Memory B cell (primary cell): Measurements from ENCODE around the gene CLEC3A.

ENCODE experiments used
- ATAC-seq: fragments of 150-1000 bp; cut with Tn5 transposase; 2 replicates; pipeline ENCODE4 v1.10.0; 2021; ENCODE audit warnings: low read depth, mild to moderate bottlenecking, moderate library complexity
- DNase-seq, 2 donors: peaks; one replicate each; pipeline ENCODE4 v3.0.0; 2022; ENCODE audit warnings: low spot score in 2 of 2
- H3K27ac Mint-ChIP-seq: one replicate; pipeline ENCODE4 v1.8.0; 2022; ENCODE audit warnings: mild to moderate bottlenecking, moderate library complexity, mixed read lengths
- H3K27me3 Mint-ChIP-seq: one replicate; pipeline ENCODE4 v1.8.0; 2022; ENCODE audit warnings: mixed read lengths
- H3K36me3 Mint-ChIP-seq: one replicate; pipeline ENCODE4 v1.8.0; 2022; ENCODE audit warnings: mild to moderate bottlenecking, mixed read lengths
- H3K4me1 Mint-ChIP-seq: one replicate; pipeline ENCODE4 v1.8.0; 2022; ENCODE audit warnings: mixed read lengths
- H3K4me3 Mint-ChIP-seq: one replicate; pipeline ENCODE4 v1.8.0; 2022; ENCODE audit warnings: mild to moderate bottlenecking, moderate library complexity, mixed read lengths
- H3K9me3 Mint-ChIP-seq: one replicate; pipeline ENCODE4 v1.8.0; 2022; ENCODE audit warnings: mixed read lengths

Gene CLEC3A

GRCh38 chr16:78001451-78002025, 20.8 kb upstream of the CLEC3A start:
- DNase-seq, result no peak

DNA sequence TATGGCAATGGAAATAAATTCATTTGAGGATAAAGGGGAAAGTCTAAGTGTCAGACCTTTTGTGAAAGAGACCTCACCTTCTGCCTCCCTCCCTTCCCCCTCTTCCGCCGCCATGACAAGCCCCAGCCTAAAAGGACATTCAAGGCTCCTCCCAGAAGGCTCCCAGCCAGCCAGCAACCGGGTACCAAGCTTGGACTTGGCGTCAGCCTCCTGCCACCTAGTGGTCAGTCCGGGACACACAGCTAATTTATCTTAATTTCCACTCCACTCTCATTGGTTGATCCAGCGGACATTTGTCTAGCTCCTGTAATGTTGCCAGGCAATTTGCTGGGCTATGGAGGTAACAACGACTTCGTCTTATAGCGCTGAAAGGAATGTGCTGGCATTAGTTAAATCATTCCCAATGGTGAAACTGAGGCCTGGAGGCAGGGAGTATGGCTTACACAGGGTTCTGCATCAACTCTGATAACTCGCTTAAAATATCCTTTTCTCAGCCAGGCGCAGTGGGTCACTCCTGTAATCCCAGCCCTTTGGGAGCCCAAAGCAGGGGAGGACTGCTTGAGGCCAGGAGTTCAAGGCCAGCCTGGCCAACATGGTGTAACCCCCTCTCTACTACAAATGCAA, 19.3 kb upstream of the CLEC3A start:
- DNase-seq (peak; percentile 32 to 41), ATAC-seq (peak; percentile 54)
- Mint-ChIP-seq H3K27me3 (no peaks in the 10 kb centered on the region), H3K36me3 (no peaks in the 10 kb centered on the region), H3K27ac (no peak overlapping the region), H3K4me1 (no peaks in the 10 kb centered on the region), H3K4me3 (no peak overlapping the region), H3K9me3 (no peaks in the 10 kb centered on the region)

More at GRCh38 chr16:78001451-78002025, 20.8 kb upstream of the CLEC3A start:
- Mint-ChIP-seq H3K36me3 (no peaks in the 10 kb centered on the region), H3K27me3 (no peaks in the 10 kb centered on the region), H3K9me3 (no peaks in the 10 kb centered on the region), H3K27ac (no peak overlapping the region), H3K4me3 (no peak overlapping the region), H3K4me1 (no peaks in the 10 kb centered on the region)
- no peak for ATAC-seq

GRCh38 chr16:78004517-78004916, 17.8 kb upstream of the CLEC3A start:
- ATAC-seq (no peak), DNase-seq (no peak)
- Mint-ChIP-seq H3K27ac (no peak overlapping the region), H3K9me3 (peaks cover 2% of the 10 kb centered on the region), H3K4me1 (no peaks in the 10 kb centered on the region), H3K36me3 (no peaks in the 10 kb centered on the region), H3K4me3 (no peak overlapping the region), H3K27me3 (no peaks in the 10 kb centered on the region)

DNA sequence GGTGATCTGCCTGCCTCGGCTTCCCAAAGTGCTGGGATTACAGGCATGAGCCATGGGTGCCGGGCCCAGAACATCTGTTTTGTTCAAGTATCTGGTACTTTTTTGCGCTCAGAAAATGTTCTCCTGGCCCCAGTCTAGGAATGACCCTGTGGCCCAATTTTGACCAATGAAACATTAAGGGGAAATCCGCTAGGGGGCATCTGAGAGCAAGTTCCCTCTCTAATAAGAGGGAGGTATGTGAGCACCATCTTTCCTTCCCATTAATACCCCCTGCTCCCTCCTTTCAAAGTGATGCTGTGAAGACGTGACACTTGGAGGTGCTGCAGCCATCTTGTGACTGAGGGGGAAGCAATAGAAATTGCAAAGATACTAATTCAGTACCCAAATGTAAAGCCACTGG, 16.5 kb upstream of the CLEC3A start:
- no peaks in the 10 kb centered on the region for H3K4me1 Mint-ChIP-seq
- no peaks in the 10 kb centered on the region for H3K36me3 Mint-ChIP-seq
- no peak overlapping the region for H3K4me3 Mint-ChIP-seq
- ATAC-seq (no peak), DNase-seq (no peak)
- H3K27ac Mint-ChIP-seq, result no peak overlapping the region
- H3K9me3 Mint-ChIP-seq, result peaks cover 2% of the 10 kb centered on the region
- peaks cover under 1% of the 10 kb centered on the region for H3K27me3 Mint-ChIP-seq

- no peak for ATAC-seq
- H3K4me3 Mint-ChIP-seq, result no peak overlapping the region
These were observed 15.2 kb upstream of the CLEC3A start for GRCh38 chr16:78007121-78007520.

GRCh38 chr16:78024159-78024558, 1.8 kb downstream of the CLEC3A start:
- no peaks in the 10 kb centered on the region for H3K36me3 Mint-ChIP-seq
- peaks cover 3% of the 10 kb centered on the region for H3K9me3 Mint-ChIP-seq
- DNase-seq, result no peak
- no peak overlapping the region for H3K4me3 Mint-ChIP-seq
- ATAC-seq, result no peak
- no peaks in the 10 kb centered on the region for H3K4me1 Mint-ChIP-seq
- peaks cover 5% of the 10 kb centered on the region for H3K27me3 Mint-ChIP-seq
- H3K27ac Mint-ChIP-seq, result no peak overlapping the region

More at GRCh38 chr16:78007121-78007520, 15.2 kb upstream of the CLEC3A start:
- no peak for DNase-seq
- H3K27ac Mint-ChIP-seq, result no peak overlapping the region
- peaks cover 2% of the 10 kb centered on the region for H3K27me3 Mint-ChIP-seq
- peaks cover 2% of the 10 kb centered on the region for H3K9me3 Mint-ChIP-seq
- H3K36me3 Mint-ChIP-seq, result no peaks in the 10 kb centered on the region
- no peaks in the 10 kb centered on the region for H3K4me1 Mint-ChIP-seq

- H3K27ac Mint-ChIP-seq, result no peak overlapping the region
- DNase-seq (no peak), ATAC-seq (no peak)
- H3K27me3 Mint-ChIP-seq, result peaks cover 5% of the 10 kb centered on the region
- peaks cover 3% of the 10 kb centered on the region for H3K9me3 Mint-ChIP-seq
- H3K4me3 Mint-ChIP-seq, result no peak overlapping the region
- no peaks in the 10 kb centered on the region for H3K4me1 Mint-ChIP-seq
- H3K36me3 Mint-ChIP-seq, result no peaks in the 10 kb centered on the region
These were observed 3.3 kb downstream of the CLEC3A start for GRCh38 chr16:78025631-78026030.

- H3K27me3 Mint-ChIP-seq, result peaks cover 5% of the 10 kb centered on the region
- DNase-seq (no peak), ATAC-seq (no peak)
- H3K4me3 Mint-ChIP-seq, result no peak overlapping the region
- no peaks in the 10 kb centered on the region for H3K4me1 Mint-ChIP-seq
- no peak overlapping the region for H3K27ac Mint-ChIP-seq
- no peaks in the 10 kb centered on the region for H3K36me3 Mint-ChIP-seq
- peaks cover 3% of the 10 kb centered on the region for H3K9me3 Mint-ChIP-seq
These were observed 5.7 kb downstream of the CLEC3A start for GRCh38 chr16:78028018-78028417.

DNA sequence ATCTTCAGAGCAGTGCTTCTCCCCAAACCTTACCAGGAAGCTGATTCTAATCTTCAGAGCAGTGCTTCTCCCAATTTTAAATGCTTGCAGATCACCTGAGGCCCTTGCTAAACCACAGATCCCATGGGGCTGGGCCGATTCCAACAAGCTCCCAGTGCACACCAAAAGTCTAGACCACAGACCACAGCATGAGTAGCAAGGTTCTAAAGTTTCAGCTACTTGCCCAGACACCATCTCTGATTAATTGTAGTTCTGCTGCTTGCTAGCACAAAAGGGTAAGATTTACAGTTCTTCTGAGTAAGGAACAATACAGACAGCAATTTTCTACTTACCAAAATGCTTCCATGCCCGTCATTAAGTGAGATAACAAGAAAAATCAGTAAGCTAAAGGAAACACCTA, 12.2 kb downstream of the CLEC3A start:
- H3K4me3 Mint-ChIP-seq, result no peak overlapping the region
- ATAC-seq (no peak), DNase-seq (no peak)
- no peak overlapping the region for H3K27ac Mint-ChIP-seq
- H3K4me1 Mint-ChIP-seq, result no peaks in the 10 kb centered on the region
- H3K36me3 Mint-ChIP-seq, result no peaks in the 10 kb centered on the region
- H3K27me3 Mint-ChIP-seq, result peaks cover 2% of the 10 kb centered on the region
- H3K9me3 Mint-ChIP-seq, result no peaks in the 10 kb centered on the region

GRCh38 chr16:78035012-78035411, 12.7 kb downstream of the CLEC3A start:
- H3K4me3 Mint-ChIP-seq, result no peak overlapping the region
- H3K27me3 Mint-ChIP-seq, result peaks cover 2% of the 10 kb centered on the region
- DNase-seq, result no peak
- ATAC-seq, result no peak
- H3K27ac Mint-ChIP-seq, result no peak overlapping the region
- no peaks in the 10 kb centered on the region for H3K9me3 Mint-ChIP-seq
- no peaks in the 10 kb centered on the region for H3K4me1 Mint-ChIP-seq
- no peaks in the 10 kb centered on the region for H3K36me3 Mint-ChIP-seq

DNA sequence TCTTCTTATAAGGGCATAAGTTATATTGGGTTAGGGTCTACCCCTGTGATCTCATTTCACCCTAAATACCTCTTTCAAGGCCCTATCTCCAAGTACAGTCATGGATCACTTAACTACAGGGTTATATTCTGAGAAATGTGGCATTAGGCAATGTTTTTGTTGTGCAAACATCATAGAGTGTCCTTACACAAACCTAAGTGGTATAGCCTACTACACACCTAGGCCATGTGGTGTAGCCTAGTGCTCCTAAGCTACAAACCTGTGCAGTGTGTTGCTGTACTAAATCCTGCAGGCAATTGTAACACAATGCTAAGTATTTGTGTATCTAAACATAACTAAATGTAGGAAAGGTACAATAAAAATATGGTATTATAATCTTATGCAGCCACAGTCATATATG, 18.0 kb downstream of the CLEC3A start:
- H3K36me3 Mint-ChIP-seq, result peaks cover 1% of the 10 kb centered on the region
- H3K4me3 Mint-ChIP-seq, result no peak overlapping the region
- no peak for ATAC-seq
- H3K4me1 Mint-ChIP-seq, result no peaks in the 10 kb centered on the region
- DNase-seq, result no peak
- H3K27ac Mint-ChIP-seq, result no peak overlapping the region
- H3K9me3 Mint-ChIP-seq, result no peaks in the 10 kb centered on the region
- H3K27me3 Mint-ChIP-seq, result peaks cover 2% of the 10 kb centered on the region

GRCh38 chr16:78045865-78046581, 23.7 kb downstream of the CLEC3A start:
- H3K27ac Mint-ChIP-seq, result no peak overlapping the region
- H3K9me3 Mint-ChIP-seq, result no peaks in the 10 kb centered on the region
- peaks cover 1% of the 10 kb centered on the region for H3K36me3 Mint-ChIP-seq
- DNase-seq (no peak), ATAC-seq (no peak)
- H3K27me3 Mint-ChIP-seq, result peaks cover 2% of the 10 kb centered on the region
- H3K4me1 Mint-ChIP-seq, result no peaks in the 10 kb centered on the region
- no peak overlapping the region for H3K4me3 Mint-ChIP-seq

GRCh38 chr16:78048319-78048718, 26.0 kb downstream of the CLEC3A start:
- H3K27me3 Mint-ChIP-seq, result peaks cover 4% of the 10 kb centered on the region
- no peak overlapping the region for H3K4me3 Mint-ChIP-seq
- H3K27ac Mint-ChIP-seq, result no peak overlapping the region
- DNase-seq (no peak), ATAC-seq (no peak)
- peaks cover 1% of the 10 kb centered on the region for H3K36me3 Mint-ChIP-seq
- no peaks in the 10 kb centered on the region for H3K4me1 Mint-ChIP-seq
- no peaks in the 10 kb centered on the region for H3K9me3 Mint-ChIP-seq

DNA sequence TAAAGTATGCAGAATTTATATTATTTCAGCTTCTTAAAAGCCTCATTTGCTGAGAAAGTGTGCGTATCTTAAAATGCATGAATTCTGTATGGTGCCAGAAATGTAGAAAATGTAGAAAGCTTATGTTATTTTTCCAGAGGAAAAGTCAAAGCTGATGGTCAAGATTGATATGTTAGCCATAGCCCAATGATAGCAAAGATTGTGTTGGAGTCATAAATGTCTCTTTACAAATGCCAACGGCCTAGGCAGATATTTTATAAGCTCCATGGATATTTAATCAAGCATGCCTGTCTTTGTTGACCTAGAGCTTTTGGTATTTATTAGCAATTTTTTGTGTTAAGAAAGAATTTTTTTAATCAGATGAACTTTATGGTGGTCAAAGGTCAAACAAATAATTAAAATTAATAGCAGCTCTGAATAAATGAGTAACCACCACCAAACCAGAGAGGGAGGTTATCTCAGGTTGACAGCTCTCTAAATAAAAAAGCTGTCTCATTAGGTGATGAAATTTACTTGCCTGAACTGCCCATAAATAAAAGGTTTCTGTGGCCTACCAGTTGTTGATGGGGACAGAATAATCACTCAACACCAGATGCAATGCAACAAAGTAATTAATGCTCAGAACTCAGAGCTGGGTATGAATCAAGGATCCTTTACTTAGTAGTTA, 28.5 kb downstream of the CLEC3A start:
- H3K9me3 Mint-ChIP-seq, result no peaks in the 10 kb centered on the region
- H3K36me3 Mint-ChIP-seq, result no peaks in the 10 kb centered on the region
- DNase-seq (no peak), ATAC-seq (no peak)
- no peak overlapping the region for H3K4me3 Mint-ChIP-seq
- H3K27ac Mint-ChIP-seq, result no peak overlapping the region
- no peaks in the 10 kb centered on the region for H3K4me1 Mint-ChIP-seq
- H3K27me3 Mint-ChIP-seq, result peaks cover 3% of the 10 kb centered on the region
